Measurements from ENCODE around the gene ACKR1.

Gene ACKR1

GRCh38 chr1:159223004-159223403 lies 18.3 kb downstream of the ACKR1 start:
- DNase-seq, result no peak

GRCh38 chr1:159228554-159228953 lies 23.9 kb downstream of the ACKR1 start:
- DNase-seq, result no peak

GRCh38 chr1:159229260-159229885 lies 24.7 kb downstream of the ACKR1 start:
- DNase-seq, result no peak

- DNase-seq, result no peak
These were observed 25.2 kb downstream of the ACKR1 start for GRCh38 chr1:159229896-159230295.

GRCh38 chr1:159239551-159240220 lies 35.0 kb downstream of the ACKR1 start:
- DNase-seq, result no peak

- no peak for DNase-seq
These were observed 42.6 kb downstream of the ACKR1 start for GRCh38 chr1:159247266-159247665.

GRCh38 chr1:159248311-159248710 lies 43.6 kb downstream of the ACKR1 start:
- no peak for DNase-seq

- no peak for DNase-seq
These were observed 46.1 kb downstream of the ACKR1 start for GRCh38 chr1:159250638-159251216.
